Stimulated activated effector memory CD8-positive, alpha-beta T cell treated with anti-CD3 and anti-CD28 coated beads, Interleukin-12 subunit alpha, Interleukin-12 subunit beta, amount 100 ng/mL, for 72 hours (primary cell): ENCODE measurements around the gene RFWD3.
"Not testable (repeated sequence)": the region's sequence is repeated elsewhere in the genome, so short reads cannot be mapped to it uniquely, and the experiment has no call there.

Source experiments
- ATAC-seq: fragments of 150-1000 bp; cut with Tn5 transposase; 2 replicates; pipeline ENCODE4 v1.10.0; 2021
- DNase-seq, 2 donors: peaks; one replicate each; pipeline ENCODE4 v3.0.0; 2021 to 2022; ENCODE audit warnings: low spot score in 2 of 2
- H3K27ac Mint-ChIP-seq: one replicate; pipeline ENCODE4 v1.8.0; 2022; ENCODE audit warnings: mild to moderate bottlenecking, mixed read lengths
- H3K36me3 Mint-ChIP-seq: one replicate; pipeline ENCODE4 v1.8.0; 2022; ENCODE audit warnings: mild to moderate bottlenecking, mixed read lengths
- H3K4me1 Mint-ChIP-seq: one replicate; pipeline ENCODE4 v1.8.0; 2022; ENCODE audit warnings: mixed read lengths
- H3K4me3 Mint-ChIP-seq: one replicate; pipeline ENCODE4 v1.8.0; 2022; ENCODE audit warnings: mild to moderate bottlenecking, mixed read lengths
- H3K9me3 Mint-ChIP-seq: one replicate; pipeline ENCODE4 v1.8.0; 2022; ENCODE audit warnings: mixed read lengths

Gene RFWD3

DNA sequence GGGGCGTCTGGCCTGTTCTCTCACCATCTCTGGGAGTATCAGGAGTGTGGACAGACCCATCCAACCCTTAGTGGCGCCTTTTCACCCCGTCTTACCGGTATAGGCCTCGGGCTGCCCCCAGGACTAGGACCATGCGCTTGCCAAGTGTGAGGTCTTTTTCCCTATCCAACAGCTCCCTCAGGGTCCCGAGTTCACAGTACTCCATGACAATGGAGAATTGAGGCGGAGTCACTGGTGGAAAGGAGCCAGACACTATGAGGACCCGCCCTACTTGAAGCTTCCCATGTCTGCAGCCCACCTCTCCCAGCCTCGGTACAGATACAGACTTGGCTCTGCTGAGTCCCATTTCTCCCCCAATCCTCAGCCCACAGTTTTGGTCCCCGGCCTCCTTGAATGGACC, 15.9 kb upstream of the RFWD3 start:
- Mint-ChIP-seq H3K36me3 (peaks cover 96% of the 10 kb centered on the region), H3K9me3 (no peaks in the 10 kb centered on the region), H3K4me1 (no peaks in the 10 kb centered on the region), H3K4me3 (no peak overlapping the region), H3K27ac (no peak overlapping the region)
- DNase-seq (no peak), ATAC-seq (no peak)

GRCh38 chr16:74680681-74681080, 14.0 kb upstream of the RFWD3 start:
- peaks cover 97% of the 10 kb centered on the region for H3K36me3 Mint-ChIP-seq
- no peak for DNase-seq

DNA sequence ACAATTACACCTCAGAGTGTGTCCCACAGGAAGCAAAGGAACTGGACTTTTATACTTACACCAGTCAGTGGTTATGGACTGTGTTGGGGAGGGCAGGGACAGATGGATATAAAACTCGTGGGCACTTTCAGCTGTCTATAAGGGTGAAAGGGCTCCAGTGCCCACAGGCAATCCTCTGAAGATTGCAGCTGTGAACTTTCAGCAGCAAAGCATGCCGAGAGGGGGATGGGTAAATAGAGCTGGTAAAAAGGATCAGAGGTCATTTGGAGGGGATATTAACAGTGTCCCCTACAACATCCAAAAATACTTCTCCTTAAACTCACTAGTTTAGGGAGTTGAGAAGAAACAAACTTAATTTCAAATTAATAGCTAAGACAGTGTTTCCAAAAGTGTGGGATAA, 13.3 kb upstream of the RFWD3 start:
- H3K4me1 Mint-ChIP-seq, result no peaks in the 10 kb centered on the region
- peak overlapping the region; percentile 87 for H3K27ac Mint-ChIP-seq
- H3K4me3 Mint-ChIP-seq, result no peak overlapping the region
- peaks cover 97% of the 10 kb centered on the region for H3K36me3 Mint-ChIP-seq
- no peak for DNase-seq
- H3K9me3 Mint-ChIP-seq, result no peaks in the 10 kb centered on the region
- no peak for ATAC-seq

More at GRCh38 chr16:74680681-74681080, 14.0 kb upstream of the RFWD3 start:
- ATAC-seq, result no peak
- H3K4me1 Mint-ChIP-seq, result no peaks in the 10 kb centered on the region
- no peaks in the 10 kb centered on the region for H3K9me3 Mint-ChIP-seq
- H3K4me3 Mint-ChIP-seq, result no peak overlapping the region
- no peak overlapping the region for H3K27ac Mint-ChIP-seq

DNA sequence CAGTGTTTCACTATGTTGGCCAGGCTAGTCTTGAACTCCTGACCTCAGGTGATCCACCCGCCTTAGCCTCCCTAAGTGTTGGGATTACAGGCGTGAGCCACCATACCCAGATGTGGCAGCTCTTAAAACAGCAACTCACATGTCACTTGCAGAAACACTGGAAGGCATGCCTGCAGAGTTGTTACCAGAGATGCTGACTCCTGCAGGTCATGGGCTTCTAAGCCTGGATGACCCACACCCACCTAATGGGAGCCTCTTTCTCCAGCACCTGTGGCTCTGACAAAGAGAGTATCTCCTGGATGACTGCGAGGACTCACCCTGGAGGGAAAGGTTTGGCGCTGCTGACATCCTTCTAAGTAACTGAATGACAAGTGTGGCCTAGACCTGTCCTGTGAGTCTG, 11.2 kb upstream of the RFWD3 start:
- ATAC-seq (no peak), DNase-seq (no peak)
- no peaks in the 10 kb centered on the region for H3K9me3 Mint-ChIP-seq
- H3K4me1 Mint-ChIP-seq, result no peaks in the 10 kb centered on the region
- no peak overlapping the region for H3K4me3 Mint-ChIP-seq
- peak overlapping the region; percentile 40 for H3K27ac Mint-ChIP-seq
- H3K36me3 Mint-ChIP-seq, result peaks cover 97% of the 10 kb centered on the region

- DNase-seq, result no peak
- H3K4me1 Mint-ChIP-seq, result no peaks in the 10 kb centered on the region
- peak overlapping the region; percentile 32 for H3K27ac Mint-ChIP-seq
Observed at GRCh38 chr16:74673876-74674275, 7.2 kb upstream of the RFWD3 start.

GRCh38 chr16:74668877-74669276, 2.2 kb upstream of the RFWD3 start:
- H3K9me3 Mint-ChIP-seq, ATAC-seq, DNase-seq, H3K4me3 Mint-ChIP-seq, H3K27ac Mint-ChIP-seq: not testable (repeated sequence)
- Mint-ChIP-seq H3K36me3 (peaks cover 58% of the 10 kb centered on the region), H3K4me1 (peaks cover 16% of the 10 kb centered on the region)

More at GRCh38 chr16:74673876-74674275, 7.2 kb upstream of the RFWD3 start:
- ATAC-seq, result no peak
- Mint-ChIP-seq H3K4me3 (no peak overlapping the region), H3K36me3 (peaks cover 69% of the 10 kb centered on the region), H3K9me3 (no peaks in the 10 kb centered on the region)

- peak overlapping the region; percentile 80 for H3K4me3 Mint-ChIP-seq
- no peak for ATAC-seq
- H3K9me3 Mint-ChIP-seq, result no peaks in the 10 kb centered on the region
- H3K4me1 Mint-ChIP-seq, result peaks cover 28% of the 10 kb centered on the region
- peak overlapping the region; percentile 97 for H3K27ac Mint-ChIP-seq
- peak; percentile 26 to 77 for DNase-seq
- H3K36me3 Mint-ChIP-seq, result peaks cover 58% of the 10 kb centered on the region
Observed at GRCh38 chr16:74667255-74667700, 601 bp upstream of the RFWD3 start.

DNA sequence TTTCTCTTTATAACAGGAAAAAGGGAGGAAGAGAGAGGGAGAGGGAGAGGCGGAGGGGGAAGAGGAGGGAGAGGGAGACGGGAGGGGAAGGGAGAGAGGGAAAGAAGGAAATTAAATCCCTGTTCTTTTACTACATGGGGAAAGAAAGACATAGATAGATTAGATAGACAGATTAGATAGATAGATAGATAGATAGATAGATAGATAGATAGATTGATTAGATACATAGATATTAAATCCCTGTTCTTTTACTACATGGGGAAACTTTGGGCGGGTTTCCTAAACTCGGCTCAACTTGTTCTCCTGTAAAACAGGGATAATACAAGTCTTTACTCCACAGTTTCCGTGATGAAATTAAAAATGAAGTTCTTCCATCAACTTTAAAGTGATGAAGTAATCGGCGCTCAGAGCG, 661 bp downstream of the RFWD3 start:
- DNase-seq, result no peak
- Mint-ChIP-seq H3K36me3 (peaks cover 67% of the 10 kb centered on the region), H3K9me3 (no peaks in the 10 kb centered on the region), H3K27ac (peak overlapping the region; percentile 97), H3K4me1 (peaks cover 32% of the 10 kb centered on the region), H3K4me3 (peak overlapping the region; percentile 80)
- no peak for ATAC-seq

DNA sequence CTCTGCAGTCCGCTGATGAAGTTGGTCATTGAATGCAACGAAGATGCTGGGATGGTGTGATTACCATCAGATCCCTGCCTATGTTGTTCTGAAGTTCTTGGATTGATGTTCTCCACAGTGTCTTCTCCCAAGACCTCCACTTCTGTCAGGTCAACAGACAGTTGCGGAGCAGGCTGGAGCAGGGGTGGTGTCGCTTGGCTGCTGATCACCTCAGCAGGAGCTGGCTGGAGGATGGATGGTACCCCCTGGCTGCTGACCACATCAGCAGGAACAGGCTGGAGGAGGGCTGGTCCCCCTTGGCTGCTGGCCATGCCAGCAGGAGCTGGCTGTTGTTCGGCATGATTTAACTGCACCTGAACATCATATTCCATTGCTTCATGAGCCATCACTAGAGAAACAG, 5.6 kb downstream of the RFWD3 start:
- Mint-ChIP-seq H3K4me3 (no peak overlapping the region), H3K27ac (peak overlapping the region; percentile 61), H3K9me3 (no peaks in the 10 kb centered on the region), H3K4me1 (peaks cover 62% of the 10 kb centered on the region), H3K36me3 (peaks cover 100% of the 10 kb centered on the region)
- DNase-seq (no peak), ATAC-seq (no peak)

DNA sequence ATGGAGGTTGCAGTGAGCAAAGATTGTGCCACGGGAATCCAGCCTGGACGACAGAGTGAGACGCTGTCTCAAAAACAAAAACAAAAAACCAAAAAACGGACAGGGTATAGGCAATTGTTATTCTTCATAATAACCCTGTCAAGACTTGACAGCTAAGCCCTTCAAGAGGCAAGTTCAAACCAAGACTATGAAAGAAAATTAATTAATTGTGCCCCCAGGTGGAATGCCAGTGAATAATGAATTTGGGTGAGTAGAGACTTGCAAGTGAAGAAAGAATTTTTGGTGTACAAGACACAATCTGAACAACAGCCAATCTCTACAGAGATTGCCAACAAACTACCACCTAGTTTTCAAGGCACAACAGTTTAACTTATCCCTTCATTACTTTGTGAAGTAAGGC, 6.3 kb downstream of the RFWD3 start:
- DNase-seq (no peak), ATAC-seq (no peak)
- H3K27ac Mint-ChIP-seq, result no peak overlapping the region
- H3K9me3 Mint-ChIP-seq, result no peaks in the 10 kb centered on the region
- no peak overlapping the region for H3K4me3 Mint-ChIP-seq
- peaks cover 62% of the 10 kb centered on the region for H3K4me1 Mint-ChIP-seq
- H3K36me3 Mint-ChIP-seq, result peaks cover 100% of the 10 kb centered on the region

DNA sequence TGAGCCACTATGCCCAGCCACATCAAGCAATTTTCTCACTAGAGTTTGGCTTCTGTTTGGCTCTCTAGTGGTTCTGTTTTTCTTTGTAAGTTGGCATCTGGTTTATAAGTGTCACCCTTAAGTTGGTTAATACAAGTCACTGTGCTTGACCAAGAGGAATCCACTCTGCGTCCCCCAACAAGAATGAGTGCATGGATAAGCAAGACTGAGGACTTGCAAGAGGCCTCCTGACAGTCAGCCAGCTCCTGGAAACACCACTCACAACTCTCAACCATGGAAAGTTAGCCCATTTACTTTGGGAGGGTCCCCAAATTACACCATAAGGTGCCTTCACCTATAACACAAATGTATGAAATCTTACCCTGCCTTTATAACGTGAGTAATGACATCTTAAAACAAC, 7.6 kb downstream of the RFWD3 start:
- DNase-seq (no peak), ATAC-seq (no peak)
- H3K36me3 Mint-ChIP-seq, result peaks cover 100% of the 10 kb centered on the region
- peak overlapping the region; percentile 24 for H3K4me3 Mint-ChIP-seq
- no peak overlapping the region for H3K27ac Mint-ChIP-seq
- no peaks in the 10 kb centered on the region for H3K9me3 Mint-ChIP-seq
- peaks cover 66% of the 10 kb centered on the region for H3K4me1 Mint-ChIP-seq

GRCh38 chr16:74657870-74658642, 8.6 kb downstream of the RFWD3 start:
- DNase-seq (no peak), ATAC-seq (no peak)
- H3K4me3 Mint-ChIP-seq, result no peak overlapping the region
- H3K9me3 Mint-ChIP-seq, result no peaks in the 10 kb centered on the region
- H3K4me1 Mint-ChIP-seq, result peaks cover 63% of the 10 kb centered on the region
- H3K27ac Mint-ChIP-seq, result peak overlapping the region; percentile 37
- H3K36me3 Mint-ChIP-seq, result peaks cover 100% of the 10 kb centered on the region

- ATAC-seq (no peak), DNase-seq (no peak)
- Mint-ChIP-seq H3K27ac (peak overlapping the region; percentile 6), H3K36me3 (peaks cover 99% of the 10 kb centered on the region), H3K4me1 (peaks cover 36% of the 10 kb centered on the region), H3K9me3 (no peaks in the 10 kb centered on the region), H3K4me3 (no peak overlapping the region)
Observed at GRCh38 chr16:74654536-74655050, 12.1 kb downstream of the RFWD3 start.

DNA sequence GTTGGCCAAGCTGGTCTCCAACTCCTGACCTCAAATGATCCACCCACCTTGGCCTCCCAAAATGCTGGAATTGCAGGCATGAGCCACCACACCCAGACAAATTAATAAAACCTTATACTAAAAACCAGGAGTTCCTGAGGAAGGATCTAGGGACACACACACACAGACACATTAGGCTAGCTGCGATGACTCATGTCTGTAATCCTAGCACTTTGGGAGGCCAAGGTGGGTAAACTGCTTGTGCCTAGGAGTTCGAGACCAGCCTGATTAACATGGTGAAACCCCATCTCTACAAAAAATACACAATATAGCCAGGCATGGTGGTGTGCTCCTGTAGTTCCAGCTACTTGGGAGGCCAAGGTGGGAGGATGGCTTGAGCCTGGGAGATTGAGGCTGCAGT, 13.8 kb downstream of the RFWD3 start:
- not testable (repeated sequence) for H3K4me3 Mint-ChIP-seq, DNase-seq, H3K9me3 Mint-ChIP-seq, ATAC-seq
- H3K27ac Mint-ChIP-seq, result peak overlapping the region; percentile 61
- peaks cover 99% of the 10 kb centered on the region for H3K36me3 Mint-ChIP-seq
- peaks cover 19% of the 10 kb centered on the region for H3K4me1 Mint-ChIP-seq

- no peak overlapping the region for H3K27ac Mint-ChIP-seq
- no peaks in the 10 kb centered on the region for H3K9me3 Mint-ChIP-seq
- no peak overlapping the region for H3K4me3 Mint-ChIP-seq
- peaks cover 17% of the 10 kb centered on the region for H3K4me1 Mint-ChIP-seq
- ATAC-seq (no peak), DNase-seq (no peak)
- H3K36me3 Mint-ChIP-seq, result peaks cover 99% of the 10 kb centered on the region
Observed at GRCh38 chr16:74652249-74652648, 14.4 kb downstream of the RFWD3 start.

DNA sequence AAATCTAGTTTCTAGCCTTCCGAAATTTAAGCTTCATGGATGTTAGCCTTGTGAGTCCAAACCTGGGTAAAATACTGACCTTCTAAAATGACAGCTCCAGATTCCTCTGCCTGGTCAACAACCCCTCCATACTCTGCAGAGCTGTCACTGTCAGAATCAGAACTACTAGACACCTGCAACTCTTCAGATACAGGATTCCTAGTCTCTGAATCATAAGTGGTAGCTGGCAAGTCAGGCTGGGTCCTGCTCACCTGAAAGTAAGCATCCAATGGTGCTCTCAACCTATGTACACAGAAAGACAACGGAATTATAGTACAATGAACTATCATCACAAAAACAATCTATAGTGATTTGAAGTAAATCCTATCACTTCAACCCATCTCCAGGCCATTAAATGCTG, 14.8 kb downstream of the RFWD3 start:
- H3K9me3 Mint-ChIP-seq, result no peaks in the 10 kb centered on the region
- DNase-seq, result no peak
- peaks cover 14% of the 10 kb centered on the region for H3K4me1 Mint-ChIP-seq

More for the DNA sequence above, 14.8 kb downstream of the RFWD3 start:
- Mint-ChIP-seq H3K36me3 (peaks cover 99% of the 10 kb centered on the region), H3K27ac (no peak overlapping the region), H3K4me3 (no peak overlapping the region)
- ATAC-seq, result no peak
